Measurements from ENCODE around the gene CHP1. TPM values are rescaled to one million over a fixed set of nuclear protein-coding genes. Genes with fewer than 3 reads are reported as not detected.

Gene CHP1
- total RNA-seq: 10 to 100 TPM; 32.1 to 98.9 (median 50.3) TPM

DNA sequence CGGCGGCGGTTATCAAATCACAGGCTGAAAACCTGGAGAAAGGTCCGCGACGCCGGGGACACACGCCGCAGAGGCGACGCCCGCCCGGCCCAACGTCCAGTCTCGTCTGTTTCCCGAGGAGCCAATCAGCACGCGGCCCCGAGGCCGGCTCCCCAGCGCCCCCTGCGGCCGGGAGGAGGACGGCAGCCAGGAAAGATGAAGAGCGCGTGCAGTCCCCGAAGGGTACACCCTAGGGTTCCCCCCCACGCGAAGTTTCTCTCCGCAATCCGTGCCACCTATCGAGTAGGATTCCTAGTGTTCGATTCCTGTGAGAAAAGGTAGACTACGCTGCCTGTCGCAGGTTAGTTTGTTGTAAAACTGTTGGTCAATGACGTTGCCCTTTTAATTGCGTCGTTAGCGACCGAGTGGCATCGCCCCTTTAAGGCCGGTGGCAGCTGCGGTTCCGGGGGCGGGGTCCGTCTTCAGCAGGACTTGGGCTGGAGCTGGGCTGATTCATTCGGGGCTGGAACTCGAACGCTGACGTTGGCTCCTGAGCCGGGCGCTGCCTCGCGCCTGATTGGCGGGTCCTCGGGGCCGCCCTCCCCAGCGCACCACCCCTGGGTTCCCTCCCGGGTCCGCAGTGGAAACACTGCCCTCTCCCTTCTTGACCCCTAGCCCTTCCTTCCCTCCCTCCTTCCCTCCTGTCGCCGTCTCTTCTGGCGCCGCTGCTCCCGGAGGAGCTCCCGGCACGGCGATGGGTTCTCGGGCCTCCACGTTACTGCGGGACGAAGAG, at the start of gene CHP1, which contains the start of gene EXD1:
CHP1 (plus strand) TSS at position 619 of the 772 bp plus-strand sequence; CDS start at position 734, 115 bp downstream.
EXD1 (minus strand) TSS at position 108 of the 772 bp plus-strand sequence. CDS start 4,182 bp downstream, outside the sequence.
- WGBS, 10 experiments: 0 to 10% (median 3%) methylated on average over 1 to 32 of the region's 72 CpGs; no CpG with 5 or more reads in 1 of the 10 experiments
- Histone ChIP-seq H3K4me1 (replicated peaks in 1 of 2) (peaks cover 6 to 11% of the 10 kb centered on the region in 2 donors), H3K4me3 (peak within 1 kb of the TSS; percentile 63 to 87 (median 72)), H3K27ac (peak within 1 kb of the TSS; percentile 73 to 76)
- ATAC-seq (replicated peaks in 6 of 8): peak; percentile 93 to 98 (median 96)
- in situ Hi-C loops (cut with MboI; ENCODE audit: low pct_unique_long_range_greater_than_20kb in 2 of 9, low sequenced_read_pairs in 9 of 9, unreplicated experiment in 9 of 9): no loop called here

DNA sequence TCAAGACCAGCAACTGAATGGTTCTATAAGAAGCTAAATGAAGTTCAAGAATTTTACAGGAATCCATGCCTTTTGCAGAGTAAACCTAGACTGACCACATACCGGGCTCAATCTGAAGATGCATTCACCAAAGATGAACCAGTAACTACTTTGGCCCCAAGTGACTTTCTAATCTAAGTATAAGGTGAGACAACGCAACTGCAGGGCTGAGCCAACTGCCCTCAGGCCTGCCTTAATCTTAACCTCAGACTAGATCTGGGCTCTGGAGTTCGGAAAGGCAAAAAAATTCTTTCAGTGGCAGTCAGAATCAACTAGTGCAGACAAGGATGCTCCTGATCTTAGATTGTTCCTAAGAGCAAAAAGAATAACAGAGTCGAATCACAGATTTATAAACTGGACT, 48.8 kb upstream of the CHP1 start:
- H3K4me1 ChIP-seq (replicated peaks in 1 of 2): no peaks in the 10 kb centered on the region
- no peak overlapping the region for H3K27ac ChIP-seq
- no peak for ATAC-seq (replicated peaks in 6 of 8)
- no peak overlapping the region for H3K4me3 ChIP-seq
- 33 to 100% (median 81%) methylated on average over 2 to 3 of the region's 4 CpGs; no CpG with 5 or more reads in 2 of the 10 experiments for WGBS, 10 experiments
- in situ Hi-C loops (cut with MboI; ENCODE audit: low pct_unique_long_range_greater_than_20kb in 2 of 9, low sequenced_read_pairs in 9 of 9, unreplicated experiment in 9 of 9): no loop called here

DNA sequence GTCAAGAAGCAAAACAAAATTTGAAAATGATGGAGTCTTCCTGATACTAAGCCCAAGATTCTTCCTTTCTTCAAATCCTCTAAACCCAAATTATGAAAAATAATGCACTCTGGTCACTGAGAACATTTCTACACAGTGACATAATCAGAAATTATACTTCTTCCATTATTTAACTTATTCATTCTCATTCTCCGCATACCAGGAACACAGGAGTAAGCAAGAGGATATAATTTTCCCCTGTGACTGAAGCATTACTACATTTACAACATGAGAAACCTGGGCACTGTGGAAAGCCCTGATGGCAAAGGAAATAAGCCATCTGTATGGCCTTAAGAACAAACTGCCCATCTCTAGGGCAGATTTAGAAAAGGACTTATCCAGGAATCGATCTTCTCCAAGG, 47.5 kb upstream of the CHP1 start:
- H3K4me1 ChIP-seq (replicated peaks in 1 of 2): no peaks in the 10 kb centered on the region
- no peak overlapping the region for H3K4me3 ChIP-seq
- 63 to 100% (median 86%) methylated on average over 1 to 2 of the region's 2 CpGs; no CpG with 5 or more reads in 3 of the 10 experiments for WGBS, 10 experiments
- H3K27ac ChIP-seq: no peak overlapping the region
- in situ Hi-C loops (cut with MboI; ENCODE audit: low pct_unique_long_range_greater_than_20kb in 2 of 9, low sequenced_read_pairs in 9 of 9, unreplicated experiment in 9 of 9): no loop called here
- ATAC-seq (replicated peaks in 6 of 8): peak in 1 of 8 experiments; percentile 38

- Histone ChIP-seq H3K4me1 (replicated peaks in 1 of 2) (no peaks in the 10 kb centered on the region), H3K27ac (no peak overlapping the region), H3K4me3 (no peak overlapping the region)
- no peak for ATAC-seq (replicated peaks in 6 of 8)
- in situ Hi-C loops (cut with MboI; ENCODE audit: low pct_unique_long_range_greater_than_20kb in 2 of 9, low sequenced_read_pairs in 9 of 9, unreplicated experiment in 9 of 9): no loop called here
- WGBS, 10 experiments: 36 to 100% (median 85%) methylated on average over 1 of the region's 1 CpG; no CpG with 5 or more reads in 3 of the 10 experiments
Measured at GRCh38 chr15:41194444-41194843, 36.6 kb upstream of the CHP1 start.

DNA sequence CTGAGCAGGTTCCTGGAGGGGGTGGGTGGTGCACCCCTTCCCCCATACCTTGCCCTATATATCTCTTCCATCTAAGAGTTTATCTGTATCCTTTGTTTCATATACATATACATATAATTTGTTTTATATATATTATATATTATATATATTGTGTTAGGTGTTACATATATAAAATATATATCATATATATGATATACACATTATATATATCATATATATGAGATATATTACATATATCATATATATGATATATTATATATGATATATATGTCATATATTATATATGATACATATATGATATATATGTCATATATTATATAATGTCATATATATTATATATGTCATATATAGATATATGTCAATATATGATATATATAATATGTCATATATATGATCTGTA, 31.6 kb upstream of the CHP1 start:
- Histone ChIP-seq H3K4me3 (no peak overlapping the region), H3K4me1 (replicated peaks in 1 of 2) (no peaks in the 10 kb centered on the region), H3K27ac (no peak overlapping the region)
- ATAC-seq (replicated peaks in 6 of 8): no peak
- in situ Hi-C loops (cut with MboI; ENCODE audit: low pct_unique_long_range_greater_than_20kb in 2 of 9, low sequenced_read_pairs in 9 of 9, unreplicated experiment in 9 of 9): no loop called here

DNA sequence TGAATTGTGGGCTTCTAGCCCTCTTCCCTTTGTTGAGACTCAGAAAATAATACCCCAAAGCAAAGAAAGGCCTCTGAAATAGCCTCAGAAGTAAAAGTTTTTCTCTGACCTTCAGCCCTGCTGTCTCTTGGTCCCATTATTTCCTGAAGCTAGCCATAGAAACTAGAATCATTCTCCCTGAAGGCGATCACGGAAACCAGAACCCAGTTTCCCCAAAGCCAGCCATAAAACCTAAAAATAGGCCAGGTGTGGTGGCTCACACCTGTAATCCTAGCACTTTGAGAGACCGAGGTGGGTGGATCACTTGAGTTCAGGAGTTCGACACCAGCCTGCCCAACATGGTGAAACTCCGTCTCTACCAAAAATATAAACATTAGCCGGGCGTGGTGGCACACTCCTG, 27.7 kb upstream of the CHP1 start:
- Histone ChIP-seq H3K4me3 (no peak overlapping the region), H3K27ac (no peak overlapping the region), H3K4me1 (replicated peaks in 1 of 2) (no peaks in the 10 kb centered on the region)
- in situ Hi-C loops (cut with MboI; ENCODE audit: low pct_unique_long_range_greater_than_20kb in 2 of 9, low sequenced_read_pairs in 9 of 9, unreplicated experiment in 9 of 9): no loop called here
- 54 to 100% (median 84%) methylated on average over 1 to 7 of the region's 7 CpGs; no CpG with 5 or more reads in 2 of the 10 experiments for WGBS, 10 experiments
- ATAC-seq (replicated peaks in 6 of 8): no peak

- no peak for ATAC-seq (replicated peaks in 6 of 8)
- WGBS, 10 experiments: 0 to 75% (median 40%) methylated on average over 1 to 2 of the region's 3 CpGs; no CpG with 5 or more reads in 3 of the 10 experiments
- no peak overlapping the region for H3K27ac ChIP-seq
- no peaks in the 10 kb centered on the region for H3K4me1 ChIP-seq (replicated peaks in 1 of 2)
- in situ Hi-C loops (cut with MboI; ENCODE audit: low pct_unique_long_range_greater_than_20kb in 2 of 9, low sequenced_read_pairs in 9 of 9, unreplicated experiment in 9 of 9): no loop called here
- no peak overlapping the region for H3K4me3 ChIP-seq
Measured at GRCh38 chr15:41205315-41205714, 25.8 kb upstream of the CHP1 start.

- Histone ChIP-seq H3K27ac (no peak overlapping the region), H3K4me3 (no peak overlapping the region), H3K4me1 (replicated peaks in 1 of 2) (no peaks in the 10 kb centered on the region)
- no peak for ATAC-seq (replicated peaks in 6 of 8)
- in situ Hi-C loops (cut with MboI; ENCODE audit: low pct_unique_long_range_greater_than_20kb in 2 of 9, low sequenced_read_pairs in 9 of 9, unreplicated experiment in 9 of 9): no loop called here
- WGBS, 10 experiments: 55 to 100% (median 81%) methylated on average over 2 to 5 of the region's 5 CpGs; no CpG with 5 or more reads in 2 of the 10 experiments
Measured at GRCh38 chr15:41207687-41208448, 23.2 kb upstream of the CHP1 start.

DNA sequence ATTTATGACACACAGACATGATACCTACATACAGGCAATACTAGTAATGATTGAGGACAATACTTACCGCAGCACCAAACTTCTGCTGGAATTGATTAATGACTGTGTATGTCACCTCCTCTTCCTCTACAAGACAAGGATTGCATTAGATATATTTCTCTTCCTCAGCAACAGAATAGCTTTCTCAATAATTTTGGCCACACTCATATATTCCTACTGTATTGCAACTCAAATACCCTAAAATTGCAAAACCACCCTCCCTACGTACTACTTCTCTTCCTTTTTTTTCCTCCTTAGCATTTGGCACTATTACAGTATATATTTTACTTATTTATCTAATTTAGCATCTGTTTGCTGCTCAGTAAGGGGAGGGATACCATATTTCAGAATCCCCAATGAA, 15.4 kb upstream of the CHP1 start:
- WGBS, 10 experiments: 10 to 100% (median 83%) methylated on average over 1 to 2 of the region's 2 CpGs
- Histone ChIP-seq H3K4me3 (no peak overlapping the region), H3K27ac (no peak overlapping the region), H3K4me1 (replicated peaks in 1 of 2) (no peaks in the 10 kb centered on the region)
- no peak for ATAC-seq (replicated peaks in 6 of 8)
- in situ Hi-C loops (cut with MboI; ENCODE audit: low pct_unique_long_range_greater_than_20kb in 2 of 9, low sequenced_read_pairs in 9 of 9, unreplicated experiment in 9 of 9): no loop called here

DNA sequence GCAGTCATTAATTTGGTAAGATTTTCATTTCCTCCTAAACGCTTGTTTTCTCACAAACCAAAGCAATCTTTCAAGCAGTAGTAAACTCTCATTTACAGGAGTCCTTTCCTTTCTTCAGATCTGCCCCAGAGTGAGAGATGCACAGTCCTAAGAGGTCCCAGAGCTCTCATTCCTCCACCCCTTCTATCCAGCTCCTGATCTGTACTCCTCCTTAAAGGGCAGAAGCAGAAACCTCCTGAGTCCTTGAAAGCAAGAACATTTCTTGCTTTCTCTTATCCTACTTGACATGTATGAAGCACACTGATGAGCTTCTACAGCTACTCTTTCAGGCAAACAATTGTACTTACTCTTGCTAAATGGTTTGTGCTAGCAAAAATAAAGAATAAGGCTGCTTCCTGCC, 12.2 kb upstream of the CHP1 start:
- in situ Hi-C loops (cut with MboI; ENCODE audit: low pct_unique_long_range_greater_than_20kb in 2 of 9, low sequenced_read_pairs in 9 of 9, unreplicated experiment in 9 of 9): no loop called here
- Histone ChIP-seq H3K27ac (no peak overlapping the region), H3K4me3 (no peak overlapping the region), H3K4me1 (replicated peaks in 1 of 2) (no peaks in the 10 kb centered on the region)
- 0 to 78% (median 47%) methylated on average over 1 of the region's 1 CpG; no CpG with 5 or more reads in 4 of the 10 experiments for WGBS, 10 experiments
- peak in 1 of 8 experiments; percentile 29 for ATAC-seq (replicated peaks in 6 of 8)

DNA sequence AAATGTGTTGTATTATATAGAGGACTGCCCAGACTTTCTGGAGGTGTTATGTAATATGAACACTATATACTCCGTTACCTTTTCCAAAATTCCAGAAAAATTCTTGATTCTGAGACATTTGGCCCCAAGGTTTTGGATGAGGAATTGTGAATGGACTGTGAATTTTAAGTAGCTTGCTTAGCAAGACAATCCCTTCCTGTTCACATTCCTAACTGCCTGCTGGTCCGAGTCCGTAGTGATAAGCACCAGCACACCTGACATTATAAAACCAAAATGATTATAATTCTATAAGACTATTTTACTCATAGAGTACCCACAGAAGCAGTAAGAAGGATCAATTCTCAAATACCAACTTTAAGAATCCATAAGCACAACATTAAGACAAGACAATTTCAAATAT, 11.7 kb upstream of the CHP1 start:
- ATAC-seq (replicated peaks in 6 of 8): no peak
- WGBS, 10 experiments: 0 to 89% (median 45%) methylated on average over 1 to 3 of the region's 3 CpGs; no CpG with 5 or more reads in 1 of the 10 experiments
- H3K4me1 ChIP-seq (replicated peaks in 1 of 2): no peaks in the 10 kb centered on the region
- no peak overlapping the region for H3K4me3 ChIP-seq
- in situ Hi-C loops (cut with MboI; ENCODE audit: low pct_unique_long_range_greater_than_20kb in 2 of 9, low sequenced_read_pairs in 9 of 9, unreplicated experiment in 9 of 9): no loop called here
- H3K27ac ChIP-seq: no peak overlapping the region

DNA sequence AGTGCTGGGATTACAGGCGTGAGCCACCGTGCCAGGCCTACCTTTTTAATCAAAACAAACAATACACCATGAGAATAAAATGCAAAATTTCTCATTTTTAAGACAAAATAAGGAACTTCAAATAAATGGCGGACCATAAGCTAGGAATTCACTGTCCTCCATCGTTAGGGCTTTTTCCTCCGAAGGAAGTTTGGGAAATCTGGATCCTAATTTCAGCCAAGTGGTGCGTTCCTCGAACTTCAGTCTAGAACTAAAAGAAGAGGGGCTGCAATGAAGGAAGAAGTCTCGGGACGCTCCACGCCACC, 771 bp upstream of the CHP1 start:
- Histone ChIP-seq H3K4me1 (replicated peaks in 1 of 2) (peaks cover 6 to 11% of the 10 kb centered on the region in 2 donors), H3K27ac (peak overlapping the region in 1 of 2 donors; percentile 73), H3K4me3 (peak overlapping the region; percentile 63 to 87 (median 72))
- ATAC-seq (replicated peaks in 6 of 8): no peak
- WGBS, 10 experiments: 18 to 100% (median 38%) methylated on average over 1 to 10 of the region's 10 CpGs; no CpG with 5 or more reads in 1 of the 10 experiments
- in situ Hi-C loops (cut with MboI; ENCODE audit: low pct_unique_long_range_greater_than_20kb in 2 of 9, low sequenced_read_pairs in 9 of 9, unreplicated experiment in 9 of 9): no loop called here
